Amniotic stem cell (primary cell): ENCODE results near the gene GABBR2.

ENCODE experiments used
- DNase-seq: peaks from one replicate; lab custom pipeline; 2025; lab: John Stamatoyannopoulos, UW

GABBR2 gene

DNA sequence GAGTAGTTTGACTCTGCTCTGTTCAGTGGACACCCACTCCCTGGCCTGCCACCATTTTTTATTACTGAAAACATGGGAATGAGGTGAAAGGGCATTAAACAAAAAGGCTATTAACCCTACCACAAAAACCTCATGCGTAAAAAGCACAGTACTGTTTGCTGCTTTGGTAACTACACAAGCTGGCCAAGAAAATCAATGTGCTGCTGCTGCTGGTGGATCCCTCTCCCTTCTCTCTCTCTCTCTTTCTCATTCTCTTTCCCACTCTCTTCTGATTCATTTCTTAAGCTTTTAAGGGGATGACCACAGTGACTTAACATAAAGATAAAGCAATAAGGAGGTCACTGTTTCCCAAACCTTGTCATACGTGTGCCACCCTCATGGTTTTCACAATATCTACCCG lies 270.1 kb downstream of the GABBR2 start:
- DNase-seq = no peak

DNA sequence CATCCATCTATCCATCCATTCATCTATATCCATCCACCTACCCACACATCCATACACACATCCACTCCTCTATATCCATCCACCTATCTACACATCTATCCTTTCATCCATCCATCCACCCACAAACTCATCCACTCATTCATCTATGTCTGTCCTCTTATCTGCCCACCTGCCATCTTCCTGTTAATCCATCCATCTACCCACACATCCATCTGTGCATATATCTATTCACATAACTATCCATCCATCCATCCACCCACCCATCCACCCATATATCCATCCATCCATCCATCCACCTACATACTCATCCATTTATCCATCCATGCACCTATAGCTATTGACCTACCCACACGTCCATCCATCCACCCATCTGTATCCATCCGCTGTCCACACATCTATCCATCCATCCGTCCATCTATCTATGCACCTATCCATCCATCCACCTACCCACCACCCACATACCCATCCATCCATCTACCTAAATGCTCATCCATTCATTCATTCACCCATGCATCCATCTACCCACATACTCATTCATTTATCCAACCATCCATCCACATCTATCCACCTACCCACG lies 271.2 kb downstream of the GABBR2 start:
- no peak for DNase-seq

DNA sequence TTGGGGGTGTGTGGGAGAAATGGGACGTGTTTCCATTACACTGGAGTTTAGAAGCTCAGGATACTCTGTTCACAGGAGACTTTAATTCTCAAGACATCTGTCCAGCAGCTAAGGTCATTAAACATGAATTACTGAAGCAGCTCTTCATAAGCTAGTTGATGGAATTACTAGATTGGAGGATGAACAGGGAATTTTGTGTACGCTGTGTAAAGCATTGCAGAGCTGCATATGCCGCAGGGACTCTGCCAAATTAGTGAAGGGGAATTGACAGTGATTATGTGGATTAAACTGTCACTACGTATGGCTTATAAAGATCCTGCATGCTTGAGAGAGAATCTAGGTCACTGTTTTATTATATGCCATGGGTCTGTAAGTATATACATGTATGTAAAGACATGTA lies 275.8 kb downstream of the GABBR2 start:
- DNase-seq = no peak

GRCh38 chr9:98432134-98432533 lies 276.6 kb downstream of the GABBR2 start:
- no peak for DNase-seq

DNA sequence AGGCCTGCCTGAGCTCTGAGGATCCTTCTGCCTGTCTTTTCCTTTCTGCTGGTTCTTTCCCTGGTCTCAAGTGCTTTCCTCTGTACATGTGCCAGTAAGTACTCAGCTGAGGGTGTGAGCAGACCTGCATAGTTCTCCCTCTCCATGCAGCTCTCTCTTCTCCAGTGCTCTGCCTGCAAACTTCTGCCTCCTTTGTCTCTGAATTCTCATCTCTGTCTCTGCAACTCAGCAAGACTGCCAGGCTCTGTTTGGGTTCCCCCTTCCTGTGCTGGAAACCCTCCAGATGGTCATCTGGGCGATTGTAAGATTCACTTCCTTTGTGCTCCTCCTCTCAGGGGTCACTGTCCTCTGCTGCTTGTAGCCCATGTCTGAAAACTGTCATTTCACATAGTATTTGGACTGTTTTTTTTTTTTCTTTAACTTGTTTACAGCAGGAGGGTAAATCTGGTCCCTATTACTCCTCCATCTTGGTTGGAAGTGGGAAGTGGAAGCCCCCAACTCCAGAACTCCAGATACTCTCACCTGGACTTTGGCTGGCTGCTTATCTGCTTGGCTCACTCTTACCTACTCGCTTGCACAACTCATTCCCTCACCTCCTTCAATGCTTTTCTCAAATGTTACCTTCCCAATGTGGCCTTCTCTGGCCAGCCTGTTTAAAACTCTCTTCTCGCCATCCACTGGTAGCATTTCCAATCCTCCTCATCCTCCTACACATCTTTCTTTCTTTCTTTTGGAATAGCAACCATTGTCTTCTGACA lies 278.0 kb downstream of the GABBR2 start:
- no peak for DNase-seq

- DNase-seq = no peak
Observed at GRCh38 chr9:98429613-98430012, 279.1 kb downstream of the GABBR2 start.

- no peak for DNase-seq
Observed at GRCh38 chr9:98428454-98428853, 280.3 kb downstream of the GABBR2 start.

DNA sequence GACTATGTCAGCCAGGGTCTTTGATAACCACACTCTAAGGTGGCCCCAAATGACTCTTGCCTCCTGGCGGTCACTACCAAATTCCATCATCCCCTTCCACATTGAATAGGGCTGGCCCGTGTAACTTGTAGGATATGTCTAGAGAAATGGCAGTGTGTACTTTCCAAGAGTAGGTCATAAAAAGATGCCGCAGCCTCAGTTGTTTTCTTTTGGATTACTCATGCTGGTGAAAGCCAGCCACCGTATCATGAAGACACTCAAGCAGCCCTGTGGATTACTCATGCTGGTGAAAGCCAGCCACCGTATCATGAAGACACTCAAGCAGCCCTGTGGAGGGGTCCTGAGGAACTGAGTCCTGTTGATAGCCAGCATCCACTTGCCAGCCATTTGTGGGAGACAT lies 281.2 kb downstream of the GABBR2 start:
- no peak for DNase-seq

GRCh38 chr9:98425079-98425478 lies 283.7 kb downstream of the GABBR2 start:
- DNase-seq = no peak

- no peak for DNase-seq
Observed at GRCh38 chr9:98419260-98419603, 289.5 kb downstream of the GABBR2 start.

DNA sequence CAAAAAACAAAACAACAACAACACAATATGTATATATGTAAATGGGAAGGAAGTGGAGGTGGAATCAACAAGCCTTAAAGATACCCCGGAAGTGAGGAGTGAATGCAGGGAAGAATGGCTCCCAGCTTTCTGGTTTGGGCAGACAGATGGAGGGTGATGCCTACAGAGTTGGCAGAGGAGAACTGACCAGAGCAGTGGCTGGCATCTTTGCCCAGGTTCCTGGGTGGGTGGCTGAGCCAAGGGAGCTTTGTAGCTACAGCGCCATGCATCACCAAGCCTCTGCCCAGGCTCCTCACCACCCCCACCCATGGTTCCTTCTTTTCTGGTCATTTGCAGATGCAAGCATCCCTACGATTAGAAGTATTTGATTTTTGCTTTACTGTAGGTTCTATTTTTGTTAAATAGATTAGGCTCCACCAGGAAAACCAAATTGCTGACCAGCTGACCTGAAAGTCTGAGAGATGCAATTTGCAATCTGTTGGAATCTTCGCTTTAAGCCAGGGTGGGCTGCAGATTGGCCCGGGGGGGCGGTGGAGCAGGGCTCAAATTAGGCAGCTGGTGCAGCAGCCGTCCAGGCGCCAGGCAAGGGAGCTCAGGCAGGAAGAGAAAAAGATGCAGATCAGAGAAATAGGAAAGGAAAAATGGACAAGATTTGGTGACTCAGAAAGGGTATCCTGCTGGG lies 290.0 kb downstream of the GABBR2 start:
- no peak for DNase-seq

DNA sequence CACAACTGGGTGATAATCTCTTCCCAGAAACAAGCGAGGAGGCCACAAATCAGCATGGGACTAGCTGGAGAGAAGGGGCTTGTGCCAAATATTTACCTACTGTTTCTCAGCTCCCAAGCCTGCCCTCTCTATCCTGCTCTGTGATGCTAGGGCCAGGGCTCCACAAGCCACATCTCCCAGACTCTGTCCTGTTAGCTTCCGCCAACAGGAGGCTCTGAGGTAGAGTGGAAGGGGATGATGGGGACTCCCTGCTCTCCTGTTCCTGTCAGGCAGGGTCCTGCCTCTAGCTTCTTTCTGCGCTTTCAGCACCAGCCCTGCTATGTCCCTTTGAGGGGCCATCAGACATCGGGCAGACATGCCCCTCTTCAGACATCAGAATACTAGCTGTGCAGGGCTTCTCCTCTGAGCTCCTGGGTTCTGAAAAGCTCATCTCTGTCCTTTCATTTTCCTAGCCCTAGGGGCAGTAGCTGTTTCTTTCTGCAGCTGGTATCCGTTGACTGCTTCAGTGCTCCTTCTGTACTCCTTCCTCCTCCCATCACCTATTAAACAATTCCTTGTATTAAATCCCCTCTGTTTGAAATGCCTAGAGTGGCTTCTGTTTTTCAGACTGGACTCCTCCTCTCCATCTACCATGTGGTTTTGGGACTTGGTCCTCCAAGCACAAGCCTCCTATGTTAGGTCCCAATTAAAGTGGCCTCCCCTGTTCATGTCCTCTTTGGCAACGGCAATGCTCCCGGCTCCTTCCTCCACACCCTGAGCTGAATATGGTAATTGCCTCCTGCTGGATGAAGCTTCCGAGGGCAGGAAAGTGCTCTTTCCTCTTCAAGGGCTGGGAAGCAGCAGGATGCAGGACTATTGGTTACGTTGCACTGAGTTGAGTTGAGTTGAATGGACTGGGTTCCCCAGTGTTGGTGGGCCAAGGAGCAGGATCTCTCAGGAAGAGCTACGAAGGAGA lies 292.2 kb downstream of the GABBR2 start:
- DNase-seq = no peak

- DNase-seq = no peak
Observed at GRCh38 chr9:98415782-98416181, 293.0 kb downstream of the GABBR2 start.

- no peak for DNase-seq
Observed at GRCh38 chr9:98413084-98413483, 295.7 kb downstream of the GABBR2 start.

- DNase-seq = no peak
Observed at GRCh38 chr9:98412101-98412842, 296.5 kb downstream of the GABBR2 start.

DNA sequence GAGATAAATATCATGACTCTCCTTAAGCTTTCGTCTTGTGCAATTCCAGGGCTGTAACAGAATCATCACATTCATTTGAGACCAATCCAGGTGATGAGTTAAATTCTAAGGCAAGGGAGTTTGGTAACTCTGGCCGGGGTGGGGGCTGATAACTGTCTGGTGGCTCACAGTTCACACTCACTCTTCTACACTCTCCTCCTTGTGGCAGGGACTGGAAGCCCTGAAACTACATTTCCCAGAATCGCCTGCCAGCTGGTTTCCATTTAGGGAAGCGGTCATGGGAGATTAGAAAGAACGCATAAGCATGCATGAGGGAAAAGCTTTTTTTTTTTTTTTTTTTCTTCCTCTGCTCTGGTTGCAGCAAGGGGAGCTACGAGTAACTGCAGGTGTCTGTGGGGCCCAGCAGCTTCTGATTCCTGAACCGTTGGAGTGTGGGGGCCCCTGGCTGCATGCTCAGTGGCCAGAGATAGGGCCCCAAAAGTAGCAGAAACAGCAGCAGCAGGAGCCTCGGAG lies 298.5 kb downstream of the GABBR2 start:
- peak; percentile 72 for DNase-seq

DNA sequence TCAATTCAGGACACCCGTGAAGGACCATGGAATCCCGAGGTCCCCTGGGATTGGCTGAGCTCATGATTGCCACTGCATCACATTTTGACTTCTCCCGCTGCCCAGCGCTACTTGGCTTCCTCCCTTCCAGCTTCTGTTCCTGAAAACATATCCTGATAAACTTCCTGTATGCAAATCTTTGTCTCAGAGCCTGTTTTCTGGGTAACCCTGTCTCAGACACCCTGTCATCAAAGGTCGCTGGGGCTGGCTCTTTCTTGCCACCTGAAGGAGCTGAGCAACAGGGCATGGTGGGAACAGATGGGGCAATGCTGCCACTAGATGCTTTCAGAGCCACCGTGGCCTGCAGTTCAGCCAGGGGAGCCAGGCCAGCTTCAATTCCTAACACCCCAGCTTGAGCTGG lies 299.0 kb downstream of the GABBR2 start:
- DNase-seq = no peak

GRCh38 chr9:98406469-98406868 lies 302.3 kb downstream of the GABBR2 start:
- DNase-seq = no peak

GRCh38 chr9:98404237-98404636 lies 304.5 kb downstream of the GABBR2 start:
- no peak for DNase-seq

DNA sequence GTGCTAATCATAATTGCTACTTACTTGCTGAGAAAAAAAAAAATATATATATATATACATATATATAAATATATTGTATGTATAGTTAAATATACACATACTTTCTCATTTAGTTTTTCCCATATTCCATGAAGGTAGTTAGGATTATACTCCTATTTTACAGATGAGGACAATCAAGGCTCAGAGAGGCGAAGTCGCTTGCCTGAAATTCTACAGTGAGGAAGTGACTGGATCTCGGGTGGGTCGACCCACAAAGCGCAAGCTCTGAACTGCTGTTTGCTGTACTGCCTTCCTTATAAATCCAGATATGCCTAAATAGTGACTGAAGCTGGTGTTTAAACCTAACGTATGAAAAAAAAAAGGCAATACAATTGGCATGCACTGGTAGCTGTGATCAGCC lies 305.0 kb downstream of the GABBR2 start:
- DNase-seq = no peak
